IPS DF 19.7 (cell line): ENCODE results near the gene RHBDD1.

Experiments used
- DNase-seq: peaks from one replicate; pipeline ENCODE4 v3.0.0-alpha.2; 2013; ENCODE audit warnings: low read depth, low spot score

Gene RHBDD1

DNA sequence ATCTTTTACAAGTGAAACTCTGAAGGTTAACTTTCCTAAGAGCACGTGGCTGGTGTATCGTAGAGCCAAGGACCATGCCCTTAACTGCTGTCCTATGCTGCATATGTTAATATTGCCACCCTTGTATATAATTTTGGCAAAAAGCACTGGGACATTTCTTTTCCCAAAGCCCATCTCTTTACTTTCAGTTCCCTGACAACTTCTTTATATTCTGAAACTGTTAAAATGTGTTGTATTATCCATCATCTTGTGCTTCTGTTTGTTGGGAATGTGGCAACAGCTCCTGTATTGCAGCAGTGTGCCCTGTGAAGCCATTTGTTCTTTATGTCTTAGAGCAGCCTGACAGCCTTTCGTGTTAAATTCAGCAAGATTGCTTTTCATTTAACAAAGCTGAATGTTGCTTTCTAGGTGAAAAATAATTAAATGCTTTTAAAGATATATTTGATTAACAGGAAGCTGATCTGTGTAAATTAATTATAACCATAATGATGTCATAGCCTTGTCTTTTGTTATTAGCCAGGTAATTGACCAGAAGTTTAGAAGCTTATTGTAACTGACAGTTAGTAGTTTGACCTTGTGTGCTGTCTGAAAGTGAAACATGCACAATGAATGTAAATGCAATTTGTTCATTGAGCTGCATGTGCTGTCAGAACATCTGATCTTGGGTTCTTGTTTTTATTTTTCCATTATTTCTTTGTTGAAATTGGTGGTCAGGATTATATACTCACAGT is 9.7 kb downstream of the RHBDD1 start:
- DNase-seq = no peak

GRCh38 chr2:226847090-226847489 is 11.2 kb downstream of the RHBDD1 start:
- no peak for DNase-seq

- no peak for DNase-seq
Observed at GRCh38 chr2:226847511-226847910, 11.7 kb downstream of the RHBDD1 start.

GRCh38 chr2:226849349-226849748 is 13.5 kb downstream of the RHBDD1 start:
- DNase-seq = no peak

GRCh38 chr2:226850024-226850423 is 14.2 kb downstream of the RHBDD1 start:
- no peak for DNase-seq

DNA sequence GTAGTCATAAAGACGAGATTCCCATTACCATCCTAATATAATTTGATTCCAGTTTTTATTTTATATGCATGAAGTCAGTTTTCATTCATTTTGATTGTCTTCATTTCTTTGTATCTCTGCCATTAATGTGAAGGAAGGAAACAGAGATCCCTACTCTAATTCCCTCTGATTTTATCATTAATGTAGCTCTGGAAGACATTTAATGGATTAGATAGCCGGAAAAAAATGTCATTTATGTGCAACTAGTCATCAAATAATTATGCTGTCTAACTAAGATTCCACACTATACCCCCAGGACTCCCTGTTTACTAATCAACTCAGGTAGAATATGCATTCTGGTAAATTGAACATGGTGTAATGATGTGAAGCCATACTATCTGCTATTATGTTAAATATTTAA is 19.9 kb downstream of the RHBDD1 start:
- DNase-seq = no peak

DNA sequence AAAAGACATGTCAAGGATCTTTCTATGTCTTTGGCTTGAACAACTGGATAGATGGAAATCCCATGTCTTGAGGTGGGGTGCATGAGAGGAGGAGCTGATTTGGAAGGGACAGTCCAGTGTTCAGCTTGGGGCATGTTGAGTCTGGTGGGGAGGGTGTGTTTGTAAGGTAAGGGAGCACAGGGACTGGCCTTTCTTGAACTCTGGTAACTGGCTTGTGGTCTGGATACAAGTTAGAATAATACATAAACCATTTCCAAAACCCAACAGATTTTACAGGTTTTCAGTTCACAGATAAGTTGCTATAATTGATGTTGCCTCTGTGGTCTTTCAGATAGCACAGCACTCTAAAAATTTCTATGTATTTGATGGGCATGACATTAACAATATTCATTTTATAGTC is 24.2 kb downstream of the RHBDD1 start:
- DNase-seq = no peak

DNA sequence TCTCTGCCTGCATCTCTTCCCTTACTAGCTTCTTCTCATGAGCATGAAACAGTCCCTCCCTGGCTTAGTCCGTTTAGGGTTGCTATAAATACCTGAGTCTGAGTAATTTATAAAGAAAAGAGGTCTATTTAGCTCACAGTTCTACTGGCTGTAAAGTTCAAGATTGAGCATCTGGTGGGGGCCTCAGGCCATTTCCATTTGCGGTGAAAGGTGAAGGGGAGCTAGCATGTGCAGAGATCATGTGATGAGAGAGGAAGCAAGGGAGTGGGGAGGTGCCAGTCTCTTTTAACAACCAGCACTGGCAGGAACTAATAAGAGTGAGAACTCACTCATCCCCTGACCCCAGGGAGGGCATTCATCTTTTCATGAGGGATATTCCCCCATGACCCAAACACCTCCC is 26.8 kb downstream of the RHBDD1 start:
- no peak for DNase-seq

DNA sequence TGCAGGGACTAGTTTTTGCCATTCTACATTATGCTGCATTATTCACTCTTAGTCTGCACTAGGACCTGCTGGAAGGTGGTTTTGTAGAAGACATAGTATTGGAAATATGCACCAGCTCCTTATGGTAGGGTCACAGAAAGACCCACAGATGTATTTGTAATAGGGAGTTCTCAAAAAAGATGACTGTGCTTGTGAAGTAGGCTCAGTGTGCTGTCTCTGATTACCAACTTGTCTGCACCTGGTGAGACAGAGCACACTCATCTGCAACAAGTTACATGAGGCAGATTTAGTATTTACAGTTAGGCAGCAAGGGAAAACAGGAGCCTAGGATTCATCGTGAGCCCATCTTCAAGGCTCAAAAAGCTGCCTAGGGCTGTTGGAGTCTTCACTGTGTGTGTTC is 29.4 kb downstream of the RHBDD1 start:
- no peak for DNase-seq

DNA sequence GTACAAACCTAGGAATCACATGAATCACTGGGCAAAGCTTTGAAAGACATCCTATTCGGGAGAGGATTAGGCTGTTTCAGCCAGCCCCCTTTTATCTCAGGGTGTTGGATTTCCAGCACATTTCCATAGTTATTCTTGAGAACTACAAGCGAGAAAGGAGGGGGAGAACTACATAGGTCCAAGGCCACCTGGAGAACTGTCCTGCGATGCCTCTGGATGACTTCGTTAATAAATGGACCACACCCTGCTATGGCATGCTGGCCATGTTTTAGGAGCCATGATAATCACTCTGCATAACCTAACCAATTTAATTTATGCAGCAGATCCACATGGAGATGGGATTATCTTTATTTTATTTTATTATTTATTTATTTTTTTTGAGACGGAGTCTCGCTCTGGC is 29.9 kb downstream of the RHBDD1 start:
- no peak for DNase-seq

DNA sequence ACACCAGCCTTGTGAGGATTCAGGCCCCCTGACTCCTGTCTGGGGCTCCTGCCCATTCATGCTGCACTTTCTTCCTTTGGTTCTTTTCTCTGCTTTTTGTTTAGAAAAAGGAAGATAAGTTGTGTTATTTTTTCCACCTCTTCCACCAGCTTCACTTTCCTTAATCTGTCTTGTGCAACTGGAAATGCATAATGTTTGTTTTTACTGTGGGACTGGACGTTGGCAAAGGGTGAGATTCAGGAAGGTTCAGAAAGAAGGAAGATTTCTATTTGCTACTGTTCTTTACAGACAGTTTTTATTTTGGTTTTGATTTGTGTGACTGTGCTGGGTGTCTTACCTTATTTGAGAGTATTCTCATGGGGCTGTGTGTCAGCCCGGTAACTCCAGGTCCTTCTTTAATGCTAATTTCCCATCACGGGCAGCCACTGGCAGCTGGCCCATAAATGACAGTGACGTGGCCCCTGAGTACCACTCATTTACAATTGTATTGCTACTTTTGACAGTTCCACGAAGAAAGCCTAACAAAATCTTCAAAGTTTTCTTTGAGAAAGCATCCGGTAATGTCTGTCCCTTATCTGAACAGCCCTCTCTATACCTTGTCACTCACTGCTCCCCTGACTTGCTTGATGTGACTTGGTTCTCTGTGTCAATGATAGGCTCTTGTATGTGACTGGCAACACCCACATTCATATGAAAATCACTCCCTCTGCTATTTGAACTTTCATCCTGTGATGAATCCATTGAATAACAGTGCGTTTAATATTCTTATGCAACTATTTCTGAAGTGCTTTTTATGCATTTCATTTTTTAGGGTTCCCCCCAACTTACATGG is 32.7 kb downstream of the RHBDD1 start:
- DNase-seq = no peak

DNA sequence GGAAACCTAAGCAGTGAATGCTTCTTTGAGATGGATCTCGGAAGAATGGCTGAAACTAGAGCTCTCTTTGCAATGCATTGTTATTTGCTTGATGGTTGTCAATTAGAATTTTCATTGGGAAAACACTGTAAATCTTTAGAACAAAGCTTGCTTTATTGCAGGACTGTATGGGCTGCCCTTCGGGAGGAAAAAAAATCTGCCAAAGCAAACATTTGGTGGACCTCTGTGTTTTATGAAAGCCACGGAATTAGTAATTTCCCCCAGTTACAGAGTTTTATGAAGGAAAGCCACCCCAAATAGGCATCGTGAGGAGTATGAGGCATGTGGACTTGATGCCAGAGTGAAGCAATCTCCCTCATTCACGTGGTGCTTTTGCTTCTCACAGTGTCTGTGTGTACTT is 33.5 kb downstream of the RHBDD1 start:
- no peak for DNase-seq

- no peak for DNase-seq
Observed at GRCh38 chr2:226873051-226873620, 37.3 kb downstream of the RHBDD1 start.

DNA sequence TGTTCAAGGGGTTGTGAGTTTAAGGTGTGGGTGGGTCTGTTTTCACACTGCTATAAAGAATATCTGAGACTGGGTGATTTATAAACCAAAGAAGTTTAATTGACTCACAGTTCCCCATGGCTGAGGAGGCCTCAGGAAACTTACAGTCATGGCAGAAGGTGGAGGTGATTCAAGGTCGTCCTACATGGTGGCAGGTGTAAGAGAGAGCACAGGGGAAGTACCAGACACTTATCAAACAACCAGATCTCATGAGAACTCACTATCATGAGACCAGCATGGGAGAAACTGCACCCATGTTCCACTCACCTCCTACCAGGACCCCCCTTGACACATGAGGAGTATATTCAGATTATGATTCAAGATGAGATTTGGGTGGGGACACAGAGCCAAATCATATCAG is 38.0 kb downstream of the RHBDD1 start:
- DNase-seq = no peak

DNA sequence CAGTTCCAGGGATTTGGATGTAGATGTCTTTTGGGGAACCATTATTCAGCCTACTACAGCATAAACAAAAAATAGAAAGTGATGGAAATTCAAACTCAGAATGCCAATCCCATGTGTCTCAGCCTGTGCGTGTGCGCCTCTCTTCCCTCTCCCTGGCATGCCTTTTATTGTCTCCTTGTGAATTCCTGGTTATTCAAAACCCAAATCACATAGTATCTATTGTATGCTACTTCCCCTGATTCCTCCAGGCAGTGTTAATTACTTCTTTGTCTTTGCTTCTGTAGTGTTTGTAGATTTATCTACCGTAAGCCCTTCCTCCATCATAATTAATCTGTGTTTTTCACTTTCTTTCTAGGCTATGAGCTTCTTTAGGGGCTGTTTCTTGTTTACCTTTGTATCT is 38.9 kb downstream of the RHBDD1 start:
- DNase-seq = no peak

GRCh38 chr2:226875438-226876225 is 39.8 kb downstream of the RHBDD1 start:
- no peak for DNase-seq

DNA sequence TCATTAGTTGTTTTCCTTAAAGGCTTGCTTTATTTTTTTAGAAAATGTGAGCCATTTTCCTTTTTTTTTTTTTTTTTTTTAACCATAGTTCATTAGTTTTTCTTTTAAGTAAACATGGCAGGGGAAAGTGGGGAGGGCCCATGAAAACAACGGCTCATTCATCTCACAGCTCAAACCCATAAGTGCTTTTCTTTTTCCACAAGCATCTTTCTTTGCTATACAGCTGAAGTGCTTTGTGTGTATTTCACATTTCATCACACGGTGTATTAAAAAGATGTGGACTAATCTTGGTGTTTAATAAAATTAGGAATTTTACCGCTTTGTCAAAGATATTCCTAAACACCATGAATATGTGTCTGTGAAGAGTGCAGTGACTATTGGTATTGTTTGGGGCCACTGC is 41.6 kb downstream of the RHBDD1 start:
- DNase-seq = no peak

DNA sequence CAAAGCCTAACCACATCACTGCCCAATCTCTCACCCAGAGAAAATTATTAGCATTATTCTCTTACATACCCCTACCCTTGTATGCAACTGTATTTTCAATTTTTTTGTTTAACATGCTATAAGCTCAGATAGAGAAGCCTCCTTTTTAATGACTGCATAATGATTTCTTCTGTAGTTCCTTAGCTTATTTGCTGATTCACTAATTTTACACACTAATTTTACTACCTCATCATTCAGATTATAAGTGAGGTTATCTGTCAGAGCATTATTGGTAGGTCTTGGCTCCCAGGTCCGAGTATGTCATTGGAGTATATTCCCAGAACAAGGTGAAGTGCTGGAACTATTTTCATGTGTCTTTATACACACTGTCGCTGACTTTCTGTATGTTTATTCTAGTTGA is 45.4 kb downstream of the RHBDD1 start:
- no peak for DNase-seq

- DNase-seq = no peak
Observed at GRCh38 chr2:226882606-226883005, 46.8 kb downstream of the RHBDD1 start.

GRCh38 chr2:226883296-226883795 is 47.5 kb downstream of the RHBDD1 start:
- no peak for DNase-seq

GRCh38 chr2:226884166-226884565 is 48.3 kb downstream of the RHBDD1 start:
- DNase-seq = no peak
